ENCODE measurements around the gene TEX26.

TEX26 gene

GRCh38 chr13:30978981-30979956 lies 46.8 kb downstream of the TEX26 start:
- DNase-seq = no peak

GRCh38 chr13:30982506-30982905 lies 50.0 kb downstream of the TEX26 start:
- no peak for DNase-seq

- DNase-seq = no peak
Measured at GRCh38 chr13:30982906-30983305, 50.5 kb downstream of the TEX26 start.

GRCh38 chr13:30983431-30983830 lies 51.0 kb downstream of the TEX26 start:
- DNase-seq = no peak

GRCh38 chr13:30984620-30985019 lies 52.2 kb downstream of the TEX26 start:
- no peak for DNase-seq

- DNase-seq = peak; percentile 84
Measured at GRCh38 chr13:30985637-30986205, 53.3 kb downstream of the TEX26 start.

GRCh38 chr13:30991184-30991583 lies 58.7 kb downstream of the TEX26 start:
- no peak for DNase-seq

- no peak for DNase-seq
Measured at GRCh38 chr13:30991922-30992321, 59.5 kb downstream of the TEX26 start.

- DNase-seq = no peak
Measured at GRCh38 chr13:30995331-30995730, 62.9 kb downstream of the TEX26 start.

GRCh38 chr13:30997697-30998096 lies 65.2 kb downstream of the TEX26 start:
- no peak for DNase-seq

GRCh38 chr13:30998136-30999088 lies 66.0 kb downstream of the TEX26 start:
- DNase-seq = no peak

- DNase-seq = no peak
Measured at GRCh38 chr13:31000889-31001288, 68.4 kb downstream of the TEX26 start.

GRCh38 chr13:31001647-31002046 lies 69.2 kb downstream of the TEX26 start:
- no peak for DNase-seq

- DNase-seq = no peak
Measured at GRCh38 chr13:31005066-31005465, 72.6 kb downstream of the TEX26 start.

- no peak for DNase-seq
Measured at GRCh38 chr13:31007417-31007816, 75.0 kb downstream of the TEX26 start.

- peak; percentile 29 for DNase-seq
Measured at GRCh38 chr13:31008400-31009115, 76.1 kb downstream of the TEX26 start.

- DNase-seq = no peak
Measured at GRCh38 chr13:31009166-31009565, 76.7 kb downstream of the TEX26 start.

GRCh38 chr13:31010296-31010695 lies 77.8 kb downstream of the TEX26 start:
- no peak for DNase-seq

- no peak for DNase-seq
Measured at GRCh38 chr13:31011193-31011860, 78.9 kb downstream of the TEX26 start.

- no peak for DNase-seq
Measured at GRCh38 chr13:31011901-31012654, 79.6 kb downstream of the TEX26 start.

- peak; percentile 38 for DNase-seq
Measured at GRCh38 chr13:31012655-31013024, 80.2 kb downstream of the TEX26 start.

All from EL (cell line).